ENCODE results near the gene BCL7B.

Gene BCL7B

GRCh38 chr7:73557397-73558257 is at the start of gene BCL7B:
TSS of gene BCL7B (minus strand) at chr7:73557690. CDS start at chr7:73557578, 112 bp downstream.
- DNase-seq (ENCODE audit: low read depth in 1 of 2, low spot score in 1 of 2), result peak; percentile 90 to 97
- in situ Hi-C loops (cut with HindIII; ENCODE audit: low pct_unique_long_range_greater_than_20kb, low sequenced_read_pairs), result no loop called here
- no peak for TF ChIP-seq JUND (IDR thresholded peaks at IDR 0.05; ENCODE audit: low read depth)

- TF ChIP-seq JUND (IDR thresholded peaks at IDR 0.05; ENCODE audit: low read depth), result no peak
- in situ Hi-C loops (cut with HindIII; ENCODE audit: low pct_unique_long_range_greater_than_20kb, low sequenced_read_pairs), result no loop called here
Measured at GRCh38 chr7:73605601-73606220, 48.2 kb upstream of the BCL7B start.

GRCh38 chr7:73602721-73603651 is 45.5 kb upstream of the BCL7B start:
- in situ Hi-C loops (cut with HindIII; ENCODE audit: low pct_unique_long_range_greater_than_20kb, low sequenced_read_pairs), result no loop called here
- no peak for DNase-seq (ENCODE audit: low read depth in 1 of 2, low spot score in 1 of 2)
- TF ChIP-seq JUND (IDR thresholded peaks at IDR 0.05; ENCODE audit: low read depth), result no peak

More at GRCh38 chr7:73605601-73606220, 48.2 kb upstream of the BCL7B start:
- DNase-seq (ENCODE audit: low read depth in 1 of 2, low spot score in 1 of 2), result no peak

- TF ChIP-seq JUND (IDR thresholded peaks at IDR 0.05; ENCODE audit: low read depth), result no peak
- in situ Hi-C loops (cut with HindIII; ENCODE audit: low pct_unique_long_range_greater_than_20kb, low sequenced_read_pairs), result no loop called here
- DNase-seq (ENCODE audit: low read depth in 1 of 2, low spot score in 1 of 2), result no peak
Measured at GRCh38 chr7:73599916-73600315, 42.4 kb upstream of the BCL7B start.

- no peak for DNase-seq (ENCODE audit: low read depth in 1 of 2, low spot score in 1 of 2)
- no peak for TF ChIP-seq JUND (IDR thresholded peaks at IDR 0.05; ENCODE audit: low read depth)
- in situ Hi-C loops (cut with HindIII; ENCODE audit: low pct_unique_long_range_greater_than_20kb, low sequenced_read_pairs), result no loop called here
Measured at GRCh38 chr7:73599151-73599882, 41.8 kb upstream of the BCL7B start.

GRCh38 chr7:73597978-73598782 is 40.7 kb upstream of the BCL7B start:
- in situ Hi-C loops (cut with HindIII; ENCODE audit: low pct_unique_long_range_greater_than_20kb, low sequenced_read_pairs), result no loop called here

GRCh38 chr7:73596191-73597065 is 38.9 kb upstream of the BCL7B start:
- in situ Hi-C loops (cut with HindIII; ENCODE audit: low pct_unique_long_range_greater_than_20kb, low sequenced_read_pairs), result no loop called here
- no peak for DNase-seq (ENCODE audit: low read depth in 1 of 2, low spot score in 1 of 2)
- no peak for TF ChIP-seq JUND (IDR thresholded peaks at IDR 0.05; ENCODE audit: low read depth)

More at GRCh38 chr7:73597978-73598782, 40.7 kb upstream of the BCL7B start:
- no peak for TF ChIP-seq JUND (IDR thresholded peaks at IDR 0.05; ENCODE audit: low read depth)
- DNase-seq (ENCODE audit: low read depth in 1 of 2, low spot score in 1 of 2), result no peak

- no peak for DNase-seq (ENCODE audit: low read depth in 1 of 2, low spot score in 1 of 2)
- in situ Hi-C loops (cut with HindIII; ENCODE audit: low pct_unique_long_range_greater_than_20kb, low sequenced_read_pairs), result no loop called here
- no peak for TF ChIP-seq JUND (IDR thresholded peaks at IDR 0.05; ENCODE audit: low read depth)
Measured at GRCh38 chr7:73595358-73595757, 37.9 kb upstream of the BCL7B start.

GRCh38 chr7:73593207-73594045 is 35.9 kb upstream of the BCL7B start:
- DNase-seq (ENCODE audit: low read depth in 1 of 2, low spot score in 1 of 2), result no peak
- in situ Hi-C loops (cut with HindIII; ENCODE audit: low pct_unique_long_range_greater_than_20kb, low sequenced_read_pairs), result no loop called here
- TF ChIP-seq JUND (IDR thresholded peaks at IDR 0.05; ENCODE audit: low read depth), result no peak

GRCh38 chr7:73586911-73587310 is 29.4 kb upstream of the BCL7B start:
- TF ChIP-seq JUND (IDR thresholded peaks at IDR 0.05; ENCODE audit: low read depth), result no peak
- DNase-seq (ENCODE audit: low read depth in 1 of 2, low spot score in 1 of 2), result no peak
- in situ Hi-C loops (cut with HindIII; ENCODE audit: low pct_unique_long_range_greater_than_20kb, low sequenced_read_pairs), result no loop called here
